ENCODE measurements around the gene ARHGAP1. TPM values are rescaled to one million over a fixed set of nuclear protein-coding genes. Genes with fewer than 3 reads are reported as not detected.
"Not testable (repeated sequence)": the region's sequence is repeated elsewhere in the genome, so short reads cannot be mapped to it uniquely, and the experiment has no call there.

ARHGAP1 gene
- total RNA-seq, 2 experiments from 2014 or later: 61.9 to 68.5 TPM

DNA sequence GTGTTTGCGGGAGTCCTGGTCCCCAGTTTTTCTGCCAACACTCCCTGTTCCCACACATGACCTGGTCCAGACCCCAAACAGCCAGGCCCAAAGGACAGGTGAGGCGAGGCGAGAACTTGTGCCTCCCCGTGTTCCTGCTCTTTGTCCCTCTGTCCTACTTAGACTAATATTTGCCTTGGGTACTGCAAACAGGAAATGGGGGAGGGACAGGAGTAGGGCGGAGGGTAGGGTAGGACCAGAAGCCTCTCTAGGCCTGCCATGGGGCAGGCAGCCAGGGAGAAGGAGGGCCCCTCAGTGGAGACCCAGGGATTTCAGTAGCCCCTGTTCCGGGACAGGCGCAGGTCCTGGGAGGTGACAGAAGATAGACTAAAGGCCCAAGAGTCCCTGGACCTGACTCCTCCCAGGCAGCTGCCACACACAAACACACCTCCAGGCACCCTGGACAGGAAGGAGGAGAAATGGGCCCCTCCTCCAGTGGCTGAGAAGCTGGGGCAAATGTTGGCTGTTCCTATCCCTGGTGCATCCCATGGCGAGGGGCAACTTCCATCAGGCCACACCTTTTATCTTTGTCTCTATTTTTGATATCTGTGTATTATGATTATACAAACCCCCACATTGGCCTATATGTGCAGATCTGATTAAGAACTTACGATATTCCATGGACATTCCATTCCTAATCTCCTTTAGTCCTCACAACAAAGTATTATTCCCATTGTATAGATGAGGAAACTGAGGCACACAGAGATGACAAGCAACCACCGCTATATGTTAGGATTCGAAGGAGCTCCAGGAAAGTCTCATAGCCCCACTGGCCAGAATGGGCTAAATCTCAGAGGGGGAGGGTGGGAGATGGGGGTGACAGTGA lies 18.0 kb upstream of the ARHGAP1 start:
- no peak overlapping the region for H3K27ac Mint-ChIP-seq
- CTCF ChIA-PET: no interaction called here
- no peaks in the 10 kb centered on the region for H3K36me3 Mint-ChIP-seq
- no peak for DNase-seq
- H3K27me3 Mint-ChIP-seq: no peaks in the 10 kb centered on the region
- no peak overlapping the region for H3K4me3 Mint-ChIP-seq
- no peaks in the 10 kb centered on the region for H3K9me3 Mint-ChIP-seq (ENCODE audit: low read depth)
- ATAC-seq: peak; percentile 60
- peaks cover 5% of the 10 kb centered on the region for H3K4me1 Mint-ChIP-seq

DNA sequence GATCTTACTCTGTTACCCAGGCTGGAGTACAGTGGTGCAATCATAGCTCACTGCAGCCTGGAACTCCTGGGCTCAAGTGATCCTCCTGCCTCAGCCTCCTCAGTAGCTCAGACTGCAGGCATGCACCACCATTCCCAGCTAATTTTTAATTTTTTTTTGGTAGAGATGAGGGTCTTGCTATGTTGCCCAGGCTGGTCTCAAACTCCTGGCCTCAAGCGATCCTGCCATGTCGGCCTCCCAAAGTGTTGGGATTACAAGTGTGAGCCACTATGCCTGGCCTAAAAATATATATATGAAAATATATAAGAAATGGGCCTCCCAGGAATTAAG lies 17.4 kb upstream of the ARHGAP1 start:
- CTCF ChIA-PET: not testable (repeated sequence)

DNA sequence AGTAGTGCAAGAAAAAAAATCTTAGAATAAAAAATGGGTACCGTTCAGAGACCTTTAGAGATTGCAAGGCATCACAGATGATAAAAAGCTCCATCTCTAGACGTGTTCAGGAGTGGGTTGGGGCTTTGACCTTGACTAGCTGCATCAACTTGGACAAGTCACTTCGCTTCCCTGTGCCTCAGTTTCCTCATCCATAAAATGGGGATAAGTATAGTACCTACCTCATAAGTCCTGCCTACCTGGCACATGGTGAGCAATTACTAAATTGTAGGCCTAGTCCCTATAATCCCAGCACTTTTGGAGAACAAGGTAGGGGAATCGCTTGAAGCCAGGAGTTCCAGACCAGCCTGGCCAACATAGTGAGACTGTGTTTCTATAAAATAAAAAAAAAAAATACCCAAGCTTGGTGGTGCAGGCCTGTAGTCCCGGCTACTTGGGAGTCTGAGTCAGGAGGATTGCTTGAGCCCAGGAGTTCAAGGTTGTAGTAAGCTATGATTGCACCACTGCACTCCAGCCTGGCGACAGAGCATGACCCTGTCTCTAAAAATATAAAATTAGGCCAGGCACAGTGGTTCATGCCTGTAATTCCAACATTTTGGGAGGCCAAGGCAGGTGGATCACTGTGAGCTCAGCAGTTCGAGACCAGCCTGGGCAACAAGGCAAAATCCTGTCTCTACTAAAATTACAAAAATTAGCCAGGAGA lies 12.6 kb upstream of the ARHGAP1 start:
- no peaks in the 10 kb centered on the region for H3K36me3 Mint-ChIP-seq
- ATAC-seq: no peak
- H3K4me3 Mint-ChIP-seq: no peak overlapping the region
- no peaks in the 10 kb centered on the region for H3K4me1 Mint-ChIP-seq
- H3K27ac Mint-ChIP-seq: no peak overlapping the region
- DNase-seq: no peak
- CTCF ChIA-PET: no interaction called here
- no peaks in the 10 kb centered on the region for H3K9me3 Mint-ChIP-seq (ENCODE audit: low read depth)
- H3K27me3 Mint-ChIP-seq: no peaks in the 10 kb centered on the region

More for the DNA sequence above, 17.4 kb upstream of the ARHGAP1 start:
- H3K9me3 Mint-ChIP-seq (ENCODE audit: low read depth); H3K4me3 Mint-ChIP-seq; DNase-seq; H3K27ac Mint-ChIP-seq; H3K36me3 Mint-ChIP-seq; ATAC-seq; H3K27me3 Mint-ChIP-seq; H3K4me1 Mint-ChIP-seq: not testable (repeated sequence)

DNA sequence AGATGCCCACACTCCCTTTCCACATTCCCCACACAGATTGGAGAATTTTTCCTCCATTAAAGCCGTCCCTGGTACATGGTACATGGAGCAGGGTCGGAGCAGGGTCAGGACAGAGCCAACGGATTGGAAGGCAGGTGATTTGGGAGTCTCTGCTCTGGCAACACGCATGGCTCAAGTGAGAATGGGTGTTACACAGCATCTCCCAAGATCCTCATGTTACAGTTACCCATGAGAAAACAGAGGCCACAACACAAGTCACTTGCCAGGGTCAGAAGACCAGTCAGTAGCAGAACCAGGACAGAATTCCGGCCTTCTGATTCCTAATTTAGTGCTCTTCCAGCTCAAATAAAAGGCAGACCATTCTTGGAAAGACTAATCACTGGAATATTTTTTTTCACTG lies 10.9 kb upstream of the ARHGAP1 start:
- Mint-ChIP-seq H3K27ac (no peak overlapping the region), H3K4me1 (peaks cover 3% of the 10 kb centered on the region), H3K36me3 (peaks cover 9% of the 10 kb centered on the region), H3K27me3 (no peaks in the 10 kb centered on the region), H3K4me3 (no peak overlapping the region), H3K9me3 (ENCODE audit: low read depth) (no peaks in the 10 kb centered on the region)
- ATAC-seq: no peak
- CTCF ChIA-PET: no interaction called here
- DNase-seq: no peak

DNA sequence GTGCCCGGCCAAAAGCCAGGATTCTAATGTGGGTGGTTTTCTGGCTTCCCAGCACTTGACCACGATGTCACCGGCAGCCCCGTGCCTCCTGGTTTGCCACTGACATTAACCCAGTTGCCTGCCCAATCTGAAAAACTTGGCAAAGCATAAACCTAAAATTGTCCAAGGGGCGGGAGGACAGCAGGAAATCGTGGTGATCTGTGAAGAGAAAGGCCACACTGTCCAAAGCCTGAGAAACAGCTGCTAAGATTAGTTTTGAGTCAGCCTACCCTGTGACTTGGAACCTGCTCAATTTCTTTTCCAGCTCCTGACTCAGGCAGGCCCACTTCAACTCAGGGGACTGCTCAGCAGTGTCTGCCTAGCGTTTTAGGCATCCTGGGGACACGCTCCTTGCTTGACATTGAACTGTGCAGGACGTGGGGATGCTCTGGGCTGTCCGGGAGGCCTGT lies 10.4 kb upstream of the ARHGAP1 start:
- H3K4me1 Mint-ChIP-seq: peaks cover 3% of the 10 kb centered on the region
- DNase-seq: no peak
- H3K9me3 Mint-ChIP-seq (ENCODE audit: low read depth): no peaks in the 10 kb centered on the region
- peaks cover 13% of the 10 kb centered on the region for H3K36me3 Mint-ChIP-seq
- CTCF ChIA-PET: no interaction called here
- no peak overlapping the region for H3K27ac Mint-ChIP-seq
- ATAC-seq: no peak
- no peak overlapping the region for H3K4me3 Mint-ChIP-seq
- no peaks in the 10 kb centered on the region for H3K27me3 Mint-ChIP-seq

DNA sequence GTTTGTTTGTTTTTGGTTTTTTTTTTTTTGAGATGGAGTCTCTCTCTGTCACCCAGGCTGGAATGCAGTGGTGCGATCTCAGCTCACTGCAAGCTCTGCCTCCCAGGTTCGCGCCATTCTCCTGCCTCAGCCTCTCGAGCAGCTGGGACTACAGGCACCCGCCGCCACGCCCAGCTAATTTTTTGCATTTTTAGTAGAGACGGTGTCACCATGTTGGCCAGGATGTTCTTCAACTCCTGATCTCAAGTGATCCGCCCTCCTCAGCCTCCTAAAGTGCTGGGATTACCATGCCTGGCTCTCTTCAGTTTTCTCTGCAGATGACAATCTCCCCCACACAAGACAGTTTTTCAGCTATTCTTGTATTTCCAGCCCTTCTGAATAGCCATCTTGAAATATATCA lies 8.9 kb upstream of the ARHGAP1 start:
- H3K4me3 Mint-ChIP-seq; H3K27ac Mint-ChIP-seq; H3K9me3 Mint-ChIP-seq (ENCODE audit: low read depth); H3K4me1 Mint-ChIP-seq; ATAC-seq; DNase-seq; H3K27me3 Mint-ChIP-seq: not testable (repeated sequence)
- peaks cover 15% of the 10 kb centered on the region for H3K36me3 Mint-ChIP-seq
- CTCF ChIA-PET: interaction anchor here (0.9 kb wide), 1 partner anchor 8 kb away, joined by 4 read pairs; the partner anchor contains the start of gene ZNF408

DNA sequence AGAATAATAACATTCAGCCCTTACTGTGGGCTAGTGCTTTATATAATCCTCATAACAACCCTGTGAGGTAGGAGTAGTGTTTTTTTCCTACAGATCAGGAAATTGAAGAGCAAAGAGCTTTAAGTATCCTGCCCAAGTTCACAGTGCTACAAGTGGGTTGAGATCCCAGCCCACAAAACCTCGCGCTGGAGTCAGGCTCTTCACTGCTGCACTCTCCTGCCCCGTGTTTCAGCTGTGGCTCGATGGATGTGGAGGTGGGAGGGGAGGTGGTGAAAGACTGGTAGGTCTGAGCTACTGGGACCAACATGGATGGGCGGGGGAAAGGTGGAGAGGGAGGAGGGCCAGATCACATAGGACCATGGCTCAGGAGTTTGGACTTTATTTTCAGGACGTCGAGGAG lies 6.5 kb upstream of the ARHGAP1 start:
- Mint-ChIP-seq H3K36me3 (peaks cover 31% of the 10 kb centered on the region), H3K4me1 (peaks cover 19% of the 10 kb centered on the region), H3K9me3 (ENCODE audit: low read depth) (no peaks in the 10 kb centered on the region), H3K27ac (no peak overlapping the region), H3K4me3 (no peak overlapping the region), H3K27me3 (no peaks in the 10 kb centered on the region)
- CTCF ChIA-PET: interaction anchor here (1.4 kb wide), 1 partner anchor 10 kb away, joined by 4 read pairs; no protein-coding TSS in a partner anchor
- DNase-seq (no peak), ATAC-seq (no peak)

DNA sequence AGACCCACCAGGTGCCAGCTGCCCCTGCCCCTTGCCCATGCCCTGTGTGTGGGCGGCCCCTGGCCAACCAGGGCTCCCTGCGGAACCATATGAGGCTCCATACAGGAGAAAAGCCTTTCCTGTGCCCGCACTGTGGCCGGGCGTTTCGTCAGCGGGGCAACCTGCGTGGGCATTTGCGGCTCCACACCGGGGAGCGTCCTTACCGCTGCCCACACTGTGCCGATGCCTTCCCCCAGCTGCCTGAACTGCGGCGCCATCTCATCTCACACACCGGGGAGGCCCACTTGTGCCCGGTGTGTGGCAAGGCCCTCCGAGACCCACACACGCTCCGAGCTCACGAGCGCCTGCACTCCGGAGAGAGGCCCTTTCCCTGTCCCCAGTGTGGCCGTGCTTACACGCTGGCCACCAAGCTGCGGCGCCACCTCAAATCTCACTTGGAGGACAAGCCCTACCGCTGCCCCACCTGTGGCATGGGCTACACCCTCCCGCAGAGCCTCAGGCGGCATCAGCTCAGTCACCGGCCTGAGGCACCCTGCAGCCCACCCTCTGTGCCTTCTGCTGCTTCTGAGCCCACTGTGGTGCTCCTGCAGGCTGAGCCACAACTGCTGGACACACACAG lies 4.8 kb upstream of the ARHGAP1 start:
- peaks cover 37% of the 10 kb centered on the region for H3K36me3 Mint-ChIP-seq
- CTCF ChIA-PET: no interaction called here
- no peak for ATAC-seq
- no peak overlapping the region for H3K27ac Mint-ChIP-seq
- H3K27me3 Mint-ChIP-seq: no peaks in the 10 kb centered on the region
- no peak for DNase-seq
- no peaks in the 10 kb centered on the region for H3K9me3 Mint-ChIP-seq (ENCODE audit: low read depth)
- no peak overlapping the region for H3K4me3 Mint-ChIP-seq
- peaks cover 24% of the 10 kb centered on the region for H3K4me1 Mint-ChIP-seq

DNA sequence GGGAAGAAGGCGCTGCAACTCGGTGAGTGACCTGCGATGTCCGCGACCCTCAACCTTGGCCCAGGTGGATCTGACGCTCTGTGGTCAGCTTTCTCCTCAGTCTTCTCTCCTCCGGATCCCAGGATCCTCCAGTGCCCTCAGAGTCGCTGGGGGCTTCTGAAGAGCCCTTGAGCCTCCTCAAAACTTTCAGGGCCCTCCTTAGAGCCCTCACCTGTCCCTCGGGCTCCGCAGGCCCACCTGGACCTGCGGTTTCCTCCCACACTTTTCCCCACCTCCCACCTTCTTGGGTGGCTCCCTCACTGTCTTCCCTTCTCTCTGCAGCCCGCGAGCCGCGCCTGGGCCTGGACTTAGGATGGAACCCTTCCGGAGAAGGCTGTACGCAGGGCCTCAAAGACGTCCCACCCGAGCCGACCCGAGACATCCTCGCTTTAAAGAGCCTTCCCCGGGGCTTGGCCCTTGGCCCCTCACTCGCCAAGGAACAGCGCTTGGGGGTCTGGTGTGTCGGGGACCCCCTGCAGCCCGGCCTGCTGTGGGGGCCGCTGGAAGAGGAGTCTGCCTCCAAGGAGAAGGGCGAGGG lies 747 bp upstream of the ARHGAP1 start:
- Mint-ChIP-seq H3K27me3 (no peaks in the 10 kb centered on the region), H3K4me1 (peaks cover 41% of the 10 kb centered on the region), H3K36me3 (peaks cover 27% of the 10 kb centered on the region), H3K4me3 (peak overlapping the region; percentile 89), H3K27ac (peak overlapping the region; percentile 92), H3K9me3 (ENCODE audit: low read depth) (no peaks in the 10 kb centered on the region)
- ATAC-seq (no peak), DNase-seq (peak; percentile 49)
- CTCF ChIA-PET: interaction anchor here (0.7 to 1.7 kb wide), 6 partner anchors 8 to 211 kb away, joined by 3 to 8 read pairs (median 4); partner anchors contain the start of genes ATG13 and HARBI1

DNA sequence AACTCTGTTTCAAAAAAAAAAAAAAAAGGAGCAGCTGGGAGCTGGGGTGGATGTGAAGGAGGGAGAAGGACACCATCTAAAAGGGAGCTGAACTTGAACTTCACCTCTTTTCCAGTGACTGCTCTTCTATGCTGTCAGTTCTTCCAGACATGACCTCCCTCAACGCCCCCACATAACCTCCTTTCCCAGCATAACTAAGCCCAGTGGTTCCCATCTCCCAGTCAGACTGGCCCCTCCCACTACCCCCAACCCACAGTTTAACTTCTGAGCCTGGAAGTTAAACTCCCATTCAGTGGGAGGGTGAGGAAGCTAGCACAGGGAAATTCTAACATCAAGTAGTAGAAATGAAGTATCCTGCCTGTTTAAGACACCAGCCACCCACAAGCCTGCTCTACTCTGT lies 1.8 kb downstream of the ARHGAP1 start:
- no peak overlapping the region for H3K4me3 Mint-ChIP-seq
- H3K36me3 Mint-ChIP-seq: peaks cover 18% of the 10 kb centered on the region
- no peaks in the 10 kb centered on the region for H3K9me3 Mint-ChIP-seq (ENCODE audit: low read depth)
- no peak for DNase-seq
- no peaks in the 10 kb centered on the region for H3K27me3 Mint-ChIP-seq
- CTCF ChIA-PET: no interaction called here
- no peak for ATAC-seq
- H3K4me1 Mint-ChIP-seq: peaks cover 41% of the 10 kb centered on the region
- peak overlapping the region; percentile 50 for H3K27ac Mint-ChIP-seq

DNA sequence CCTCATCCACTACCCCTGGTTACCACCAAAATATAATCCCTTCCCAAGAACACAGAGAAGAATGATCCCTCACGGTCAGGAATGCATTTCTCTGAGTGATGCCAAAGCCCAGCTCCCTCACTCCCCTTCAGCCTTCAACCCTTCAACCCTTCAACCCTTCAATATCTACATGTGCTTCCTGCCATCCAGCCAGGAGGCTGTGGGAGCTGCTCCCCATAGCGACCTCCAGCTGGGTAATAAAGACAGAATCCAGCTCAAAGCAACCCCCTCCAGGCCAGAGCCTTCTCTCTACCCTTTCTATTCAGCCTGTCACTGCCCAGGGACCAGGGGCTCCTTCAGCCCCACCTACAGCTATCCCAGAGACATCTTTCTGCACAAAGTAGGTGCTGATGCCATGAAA lies 2.7 kb downstream of the ARHGAP1 start:
- CTCF ChIA-PET: interaction anchor here (0.8 to 1.1 kb wide), 2 partner anchors 10 to 83 kb away, joined by 3 to 4 read pairs; no protein-coding TSS in a partner anchor

DNA sequence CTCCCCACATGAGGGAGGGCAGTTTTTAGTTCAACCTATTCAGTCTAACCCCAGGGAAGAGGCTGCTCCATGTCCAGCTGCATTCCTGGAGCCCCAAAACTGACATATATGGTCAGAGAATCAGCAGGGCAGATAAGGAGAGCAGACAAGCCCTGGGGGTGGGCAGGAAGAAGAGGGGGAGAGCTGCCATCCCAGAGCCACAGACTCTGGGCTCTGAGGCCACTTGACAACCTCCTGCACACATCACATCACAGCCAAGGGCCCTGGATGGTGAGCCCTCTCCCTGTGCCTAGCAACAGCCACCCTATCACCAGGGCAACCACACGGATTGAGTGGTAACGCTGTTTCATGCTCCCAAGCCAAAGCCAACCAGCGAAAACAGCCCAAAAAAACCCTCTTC lies 3.1 kb downstream of the ARHGAP1 start:
- CTCF ChIA-PET: interaction anchor here (0.8 to 1.5 kb wide), 3 partner anchors 10 to 82 kb away, joined by 3 to 5 read pairs (median 4); no protein-coding TSS in a partner anchor
- no peak for DNase-seq
- Mint-ChIP-seq H3K4me1 (peaks cover 29% of the 10 kb centered on the region), H3K27me3 (no peaks in the 10 kb centered on the region), H3K27ac (peak overlapping the region; percentile 56), H3K36me3 (peaks cover 8% of the 10 kb centered on the region), H3K4me3 (no peak overlapping the region), H3K9me3 (ENCODE audit: low read depth) (no peaks in the 10 kb centered on the region)
- ATAC-seq: no peak

More for the DNA sequence above, 2.7 kb downstream of the ARHGAP1 start:
- H3K4me1 Mint-ChIP-seq: peaks cover 33% of the 10 kb centered on the region
- peaks cover 12% of the 10 kb centered on the region for H3K36me3 Mint-ChIP-seq
- DNase-seq: no peak
- ATAC-seq: no peak
- H3K9me3 Mint-ChIP-seq (ENCODE audit: low read depth): no peaks in the 10 kb centered on the region
- H3K4me3 Mint-ChIP-seq: no peak overlapping the region
- H3K27me3 Mint-ChIP-seq: no peaks in the 10 kb centered on the region
- peak overlapping the region; percentile 56 for H3K27ac Mint-ChIP-seq

DNA sequence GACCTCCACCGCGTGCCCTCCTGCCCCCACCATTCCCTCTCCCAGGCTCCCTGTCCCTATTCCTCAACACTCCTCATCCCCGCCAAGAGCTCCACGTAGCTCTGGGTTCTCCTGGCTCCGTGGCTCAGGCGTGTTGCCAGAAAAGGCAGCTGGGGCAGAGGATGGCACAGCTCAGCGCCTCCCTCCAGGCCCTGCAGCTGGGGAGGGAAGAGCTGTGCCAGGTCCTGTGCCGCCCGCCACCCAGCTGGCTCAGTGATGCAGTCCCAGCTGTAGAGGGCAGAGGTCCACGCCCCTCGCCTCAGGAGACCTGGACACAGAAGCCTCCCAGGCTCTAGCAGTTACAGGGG lies 4.2 kb downstream of the ARHGAP1 start:
- no peak for DNase-seq
- peaks cover 6% of the 10 kb centered on the region for H3K36me3 Mint-ChIP-seq
- no peak overlapping the region for H3K27ac Mint-ChIP-seq
- peaks cover 20% of the 10 kb centered on the region for H3K4me1 Mint-ChIP-seq
- H3K9me3 Mint-ChIP-seq (ENCODE audit: low read depth): no peaks in the 10 kb centered on the region
- ATAC-seq: no peak
- H3K27me3 Mint-ChIP-seq: no peaks in the 10 kb centered on the region
- no peak overlapping the region for H3K4me3 Mint-ChIP-seq
- CTCF ChIA-PET: interaction anchor here (1.5 kb wide), 1 partner anchor 25 kb away, joined by 5 read pairs; no protein-coding TSS in a partner anchor
